Gastrocnemius medialis (tissue), 4 donors: ENCODE measurements around the gene MYL6B. TPM values are rescaled to one million over a fixed set of nuclear protein-coding genes. Genes with fewer than 3 reads are reported as not detected.

Source experiments
- ATAC-seq, 2 donors: fragments of 150-250 bp; one replicate each; pipeline ENCODE4 v1.9.1; 2016
- DNase-seq, 2 donors: peaks; one replicate each; pipeline ENCODE4 v3.0.0-alpha.2; 2019
- H3K27ac ChIP-seq, 4 donors: fragments of 200-600 bp; sonication (generic); 1 replicate in 1 of 4; 2 replicates in 3 of 4; pipeline ENCODE4 v1.5.1; 2016 to 2018; ENCODE audit warnings: mild to moderate bottlenecking in 2 of 4, moderate library complexity in 1 of 4
- H3K27me3 ChIP-seq, 3 donors: fragments of 200-600 bp; sonication (generic) in 2 of 3; 1 replicate in 1 of 3; 2 replicates in 2 of 3; pipeline versions ENCODE4 v1.5.1 to v1.6.0; 2016 to 2019; ENCODE audit warnings: mild to moderate bottlenecking in 1 of 3, moderate library complexity in 1 of 3
- H3K36me3 ChIP-seq, 2 donors: fragments of 200-600 bp; sonication (generic) in 1 of 2; one replicate each; pipeline ENCODE4 v1.5.1; 2017 to 2018
- H3K4me1 ChIP-seq, 2 donors: fragments of 200-600 bp; sonication (generic) in 1 of 2; one replicate each; pipeline ENCODE4 v1.5.1; 2016 to 2017; ENCODE audit warnings: mild to moderate bottlenecking in 2 of 2
- H3K4me3 ChIP-seq, 4 donors: fragments of 200-600 bp; sonication (generic) in 3 of 4; 1 replicate in 1 of 4; 2 replicates in 3 of 4; pipeline ENCODE4 v1.5.1; 2016 to 2019; ENCODE audit warnings: mild to moderate bottlenecking in 2 of 4
- H3K9me3 ChIP-seq, 3 donors: fragments of 200-600 bp; sonication (generic) in 2 of 3; 1 replicate in 1 of 3; 2 replicates in 2 of 3; pipeline ENCODE4 v1.5.1; 2016 to 2019
- CTCF ChIP-seq, 5 experiments: fragments of 450-650 bp in 3 of 5; fragments of 200-600 bp in 2 of 5; sonication (generic) in 2 of 5; IDR thresholded peaks in 4 of 5; conservative IDR thresholded peaks in 1 of 5; 1 replicate in 4 of 5; 2 replicates in 1 of 5; pipeline ENCODE4 v1.5.1; 2016 to 2019; ENCODE audit warnings: antibody characterized with exemption in 5 of 5, mild to moderate bottlenecking in 3 of 5, moderate library complexity in 3 of 5
- POLR2A ChIP-seq, 2 donors: fragments of 450-650 bp; IDR thresholded peaks; one replicate each; pipeline ENCODE4 v1.6.1; 2017; ENCODE audit warnings: antibody characterized with exemption in 2 of 2, mild to moderate bottlenecking in 2 of 2, moderate library complexity in 2 of 2
- in situ Hi-C, 4 donors: fragments of 200-750 bp; cut with MboI; loops; one replicate each; pipeline versions ENCODE4 v1.15.0 to v1.8.0; 2017; ENCODE audit warnings: low sequenced_read_pairs in 4 of 4
- intact Hi-C: fragments of 100-400 bp; cut with DNase I; formaldehyde crosslinking; loops from one replicate; pipeline ENCODE4 v1.15.1; 2023; ENCODE audit warnings: low total_unique reads
- total RNA-seq, 4 donors: library from RNA; depleted of rRNA; stranded (reverse); fragments of >200 nt; gene quantifications; one replicate each; pipeline versions ENCODE4 v1.1.0 to v1.2.3, GENCODE V29; 2016

MYL6B gene
- total RNA-seq, 4 donors from 2014 or later, result 159 to 334 (median 198) TPM

- TF ChIP-seq POLR2A (IDR thresholded peaks at IDR 0.05) (peak; percentile 91 to 96), CTCF (IDR thresholded peaks at IDR 0.05 in 4 of 5, conservative IDR thresholded peaks at IDR 0.05 in 1 of 5) (peak; percentile 29 to 76 (median 58))
- in situ Hi-C loops, result loop anchor here in 1 of 4 donors (10.0 kb wide), 1 partner anchor 107 kb away; the partner anchor contains the start of genes NABP2 and RNF41
- H3K27me3 ChIP-seq, result no peaks in the 10 kb centered on the region
- ATAC-seq (peak; percentile 76), DNase-seq (peak; percentile 98 to 99)
- peak within 1 kb of the TSS; percentile 82 to 94 (median 88) for H3K4me3 ChIP-seq
- H3K4me1 ChIP-seq, result peaks cover 44 to 49% of the 10 kb centered on the region in 2 donors
- intact Hi-C loops, result loop anchor here (1.0 to 5.0 kb wide), 10 partner anchors 41 to 1729 kb away; partner anchors contain the start of genes ANKRD52, CD63, CNPY2 and CTDSP2
- no peaks in the 10 kb centered on the region for H3K9me3 ChIP-seq
- H3K27ac ChIP-seq, result peak within 1 kb of the TSS; percentile 93 to 99 (median 98)
- peaks cover 0 to 17% of the 10 kb centered on the region in 2 donors for H3K36me3 ChIP-seq
Observed at GRCh38 chr12:56117778-56118687, 34.4 kb upstream of the MYL6B start, which contains the start of gene ZC3H10. Gene ZC3H10 (plus strand): TSS chr12:56118266. CDS start chr12:56120563, 2,297 bp downstream.

- TF ChIP-seq POLR2A (IDR thresholded peaks at IDR 0.05) (no peak), CTCF (IDR thresholded peaks at IDR 0.05 in 4 of 5, conservative IDR thresholded peaks at IDR 0.05 in 1 of 5) (no peak)
Observed at GRCh38 chr12:56118688-56119357, 33.6 kb upstream of the MYL6B start.

GRCh38 chr12:56119361-56119796 is 33.0 kb upstream of the MYL6B start:
- TF ChIP-seq CTCF (IDR thresholded peaks at IDR 0.05 in 4 of 5, conservative IDR thresholded peaks at IDR 0.05 in 1 of 5) (peak; percentile 86 to 91 (median 90)), POLR2A (IDR thresholded peaks at IDR 0.05) (no peak)
- peaks cover 0 to 14% of the 10 kb centered on the region in 2 donors for H3K36me3 ChIP-seq
- no peaks in the 10 kb centered on the region for H3K9me3 ChIP-seq
- peak overlapping the region; percentile 77 to 94 (median 88) for H3K4me3 ChIP-seq
- DNase-seq (peak; percentile 84 to 90), ATAC-seq (peak; percentile 55)
- intact Hi-C loops, result loop anchor here (1.0 to 5.0 kb wide), 9 partner anchors 8 to 1728 kb away; partner anchors contain the start of genes ANKRD52, CD63, CNPY2 and CTDSP2
- no peaks in the 10 kb centered on the region for H3K27me3 ChIP-seq
- peaks cover 47 to 58% of the 10 kb centered on the region in 2 donors for H3K4me1 ChIP-seq
- in situ Hi-C loops, result loop anchor here in 1 of 4 donors (10.0 kb wide), 1 partner anchor 105 kb away; the partner anchor contains the start of genes NABP2 and RNF41
- H3K27ac ChIP-seq, result peak overlapping the region; percentile 93 to 99 (median 98)

More at GRCh38 chr12:56118688-56119357, 33.6 kb upstream of the MYL6B start:
- Histone ChIP-seq H3K27me3 (no peaks in the 10 kb centered on the region), H3K36me3 (peaks cover 0 to 14% of the 10 kb centered on the region in 2 donors), H3K27ac (peak overlapping the region; percentile 93 to 99 (median 98)), H3K4me3 (peak overlapping the region; percentile 77 to 94 (median 88)), H3K9me3 (no peaks in the 10 kb centered on the region), H3K4me1 (peaks cover 44 to 55% of the 10 kb centered on the region in 2 donors)
- in situ Hi-C loops, result loop anchor here in 1 of 4 donors (10.0 kb wide), 1 partner anchor 106 kb away; the partner anchor contains the start of genes NABP2 and RNF41
- peak in 1 of 2 donors; percentile 2 for ATAC-seq
- DNase-seq, result no peak
- intact Hi-C loops, result loop anchor here (1.0 to 5.0 kb wide), 11 partner anchors 8 to 1728 kb away; partner anchors contain the start of genes ANKRD52, CD63, CNPY2 and CTDSP2
